Effector memory CD8-positive, alpha-beta T cell (primary cell): ENCODE data around the gene GNL3.
A peak's percentile ranks its signal among the peaks of the same experiment; 100 is the strongest.

Experiments
- ATAC-seq: fragments of 150-1000 bp; cut with Tn5 transposase; replicated peaks from 2 replicates; pipeline ENCODE4 v1.10.0; 2021; ENCODE audit warnings: mild to moderate bottlenecking, moderate library complexity
- DNase-seq, 3 experiments: peaks; one replicate each; pipeline ENCODE4 v3.0.0; 2021
- H3K27ac Mint-ChIP-seq, 2 donors: one replicate each; pipeline ENCODE4 v1.8.0; 2022; ENCODE audit warnings: mild to moderate bottlenecking in 2 of 2, mixed read lengths in 2 of 2, moderate library complexity in 2 of 2
- H3K27me3 Mint-ChIP-seq, 2 donors: one replicate each; pipeline ENCODE4 v1.8.0; 2022; ENCODE audit warnings: mixed read lengths in 2 of 2
- H3K36me3 Mint-ChIP-seq: one replicate; pipeline ENCODE4 v1.8.0; 2022; ENCODE audit warnings: mild to moderate bottlenecking, moderate library complexity, mixed read lengths; ENCODE audit not compliant: insufficient read depth
- H3K4me1 Mint-ChIP-seq, 2 donors: one replicate each; pipeline ENCODE4 v1.8.0; 2022; ENCODE audit warnings: low read depth in 2 of 2, mixed read lengths in 2 of 2
- H3K4me3 Mint-ChIP-seq, 2 donors: one replicate each; pipeline ENCODE4 v1.8.0; 2022; ENCODE audit warnings: mild to moderate bottlenecking in 2 of 2, mixed read lengths in 2 of 2, moderate library complexity in 2 of 2
- H3K9me3 Mint-ChIP-seq, 2 donors: one replicate each; pipeline ENCODE4 v1.8.0; 2022; ENCODE audit warnings: mixed read lengths in 2 of 2

The GNL3 gene

GRCh38 chr3:52678265-52679198 lies 7.3 kb upstream of the GNL3 start:
- ATAC-seq, result no peak

DNA sequence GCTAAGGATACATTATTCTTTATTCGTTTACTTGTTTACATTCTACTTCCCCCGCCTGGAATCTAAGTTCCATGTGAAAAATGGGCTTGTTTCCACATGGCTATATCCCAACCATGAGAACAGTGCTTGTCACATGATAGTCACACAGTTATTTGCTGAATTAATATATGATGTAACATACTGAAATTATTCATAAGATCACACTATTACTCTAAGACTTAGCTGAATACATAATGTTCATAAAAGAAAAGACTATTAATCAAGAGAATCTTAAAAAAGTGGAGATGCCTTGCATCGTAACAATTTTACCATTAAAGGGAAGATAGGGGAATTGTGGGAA lies 6.7 kb upstream of the GNL3 start:
- H3K9me3 Mint-ChIP-seq, result no peaks in the 10 kb centered on the region
- DNase-seq (no peak), ATAC-seq (no peak)
- H3K4me1 Mint-ChIP-seq, result peaks cover 14 to 23% of the 10 kb centered on the region in 2 donors
- no peak overlapping the region for H3K4me3 Mint-ChIP-seq
- H3K36me3 Mint-ChIP-seq, result peaks cover 60% of the 10 kb centered on the region
- H3K27ac Mint-ChIP-seq, result peak overlapping the region in 1 of 2 donors; percentile 78
- no peaks in the 10 kb centered on the region for H3K27me3 Mint-ChIP-seq

More at GRCh38 chr3:52678265-52679198, 7.3 kb upstream of the GNL3 start:
- H3K27me3 Mint-ChIP-seq, result no peaks in the 10 kb centered on the region
- no peak overlapping the region for H3K4me3 Mint-ChIP-seq
- H3K27ac Mint-ChIP-seq, result no peak overlapping the region
- no peaks in the 10 kb centered on the region for H3K9me3 Mint-ChIP-seq
- peaks cover 65% of the 10 kb centered on the region for H3K36me3 Mint-ChIP-seq
- H3K4me1 Mint-ChIP-seq, result peaks cover 14 to 23% of the 10 kb centered on the region in 2 donors
- no peak for DNase-seq

- Mint-ChIP-seq H3K27ac (peak overlapping the region; percentile 78 to 83), H3K36me3 (peaks cover 55% of the 10 kb centered on the region), H3K27me3 (no peaks in the 10 kb centered on the region), H3K4me1 (peaks cover 20 to 27% of the 10 kb centered on the region in 2 donors), H3K4me3 (no peak overlapping the region), H3K9me3 (no peaks in the 10 kb centered on the region)
- DNase-seq (no peak), ATAC-seq (no peak)
Measured at GRCh38 chr3:52679811-52680210, 6.0 kb upstream of the GNL3 start.

- H3K27ac Mint-ChIP-seq, result peak overlapping the region; percentile 9 to 62
- peaks cover 26 to 35% of the 10 kb centered on the region in 2 donors for H3K4me1 Mint-ChIP-seq
- H3K9me3 Mint-ChIP-seq, result no peaks in the 10 kb centered on the region
- DNase-seq, result no peak
- no peak overlapping the region for H3K4me3 Mint-ChIP-seq
- peaks cover 50% of the 10 kb centered on the region for H3K36me3 Mint-ChIP-seq
- no peaks in the 10 kb centered on the region for H3K27me3 Mint-ChIP-seq
- no peak for ATAC-seq
Measured at GRCh38 chr3:52681596-52681995, 4.2 kb upstream of the GNL3 start.

DNA sequence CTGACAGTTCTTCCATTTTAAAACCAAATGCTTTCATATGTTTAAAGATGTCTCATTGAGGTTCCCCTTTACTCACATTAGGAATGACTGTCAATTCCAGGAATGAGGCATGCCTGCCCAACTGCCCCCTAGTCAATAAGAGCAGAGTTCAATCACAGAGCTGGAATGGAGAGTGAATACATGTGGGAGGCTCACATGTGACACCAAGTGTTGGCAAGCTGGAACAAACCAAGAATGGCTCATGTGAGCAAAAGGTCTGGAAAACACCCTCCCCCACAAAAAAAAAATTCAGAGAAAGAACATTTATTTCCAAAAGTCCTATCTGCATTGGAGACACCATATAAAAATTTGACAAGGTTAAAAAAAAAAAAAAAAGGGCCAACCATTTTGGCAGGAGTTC lies 3.8 kb upstream of the GNL3 start:
- ATAC-seq, result no peak
- Mint-ChIP-seq H3K27me3 (no peaks in the 10 kb centered on the region), H3K36me3 (peaks cover 46% of the 10 kb centered on the region), H3K4me1 (peaks cover 27 to 38% of the 10 kb centered on the region in 2 donors), H3K27ac (peak overlapping the region; percentile 9 to 62), H3K9me3 (no peaks in the 10 kb centered on the region), H3K4me3 (no peak overlapping the region)
- DNase-seq, result no peak

- no peaks in the 10 kb centered on the region for H3K9me3 Mint-ChIP-seq
- H3K36me3 Mint-ChIP-seq, result peaks cover 43% of the 10 kb centered on the region
- H3K27ac Mint-ChIP-seq, result peak overlapping the region; percentile 41 to 49
- no peaks in the 10 kb centered on the region for H3K27me3 Mint-ChIP-seq
- ATAC-seq (no peak), DNase-seq (no peak)
- no peak overlapping the region for H3K4me3 Mint-ChIP-seq
- H3K4me1 Mint-ChIP-seq, result peaks cover 27 to 41% of the 10 kb centered on the region in 2 donors
Measured at GRCh38 chr3:52683611-52684010, 2.2 kb upstream of the GNL3 start.

DNA sequence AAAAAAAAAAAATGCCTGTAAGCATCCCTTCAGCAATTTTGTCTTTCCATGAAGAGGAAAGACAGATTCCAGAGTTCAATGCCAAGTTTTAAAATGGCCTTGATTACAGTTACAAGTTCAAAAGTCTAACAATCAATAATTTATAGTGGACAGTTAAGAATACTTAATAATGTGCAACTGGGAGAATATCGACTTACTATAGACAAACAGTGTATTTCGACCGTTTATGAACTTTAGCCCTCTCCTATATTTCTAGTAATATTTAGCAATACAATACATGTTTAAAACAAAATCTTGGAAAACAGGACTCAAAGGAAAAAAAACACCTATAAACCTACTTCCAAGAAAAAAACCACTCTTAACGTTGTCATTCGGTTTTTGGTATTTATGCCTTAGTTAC lies 1.6 kb upstream of the GNL3 start:
- peak overlapping the region; percentile 95 to 96 for H3K4me3 Mint-ChIP-seq
- no peaks in the 10 kb centered on the region for H3K27me3 Mint-ChIP-seq
- peaks cover 43% of the 10 kb centered on the region for H3K36me3 Mint-ChIP-seq
- H3K9me3 Mint-ChIP-seq, result no peaks in the 10 kb centered on the region
- ATAC-seq, result no peak
- no peak for DNase-seq
- peak overlapping the region; percentile 98 to 99 for H3K27ac Mint-ChIP-seq
- peaks cover 23 to 36% of the 10 kb centered on the region in 2 donors for H3K4me1 Mint-ChIP-seq

- ATAC-seq, result peak; percentile 75
Measured at GRCh38 chr3:52685285-52685708, 535 bp upstream of the GNL3 start.

GRCh38 chr3:52688266-52688665 lies 2.4 kb downstream of the GNL3 start:
- DNase-seq (no peak), ATAC-seq (no peak)
- no peak overlapping the region for H3K27ac Mint-ChIP-seq
- peaks cover 17 to 24% of the 10 kb centered on the region in 2 donors for H3K4me1 Mint-ChIP-seq
- peaks cover 73% of the 10 kb centered on the region for H3K36me3 Mint-ChIP-seq
- H3K4me3 Mint-ChIP-seq, result no peak overlapping the region
- H3K9me3 Mint-ChIP-seq, result no peaks in the 10 kb centered on the region
- no peaks in the 10 kb centered on the region for H3K27me3 Mint-ChIP-seq

More at GRCh38 chr3:52685285-52685708, 535 bp upstream of the GNL3 start:
- Mint-ChIP-seq H3K36me3 (peaks cover 47% of the 10 kb centered on the region), H3K4me1 (peaks cover 19 to 35% of the 10 kb centered on the region in 2 donors), H3K9me3 (no peaks in the 10 kb centered on the region), H3K27me3 (no peaks in the 10 kb centered on the region), H3K4me3 (peak overlapping the region; percentile 95 to 96), H3K27ac (peak overlapping the region; percentile 98 to 99)
- peak; percentile 65 to 71 (median 69) for DNase-seq

- H3K4me1 Mint-ChIP-seq, result peaks cover 17 to 30% of the 10 kb centered on the region in 2 donors
- no peak for ATAC-seq
- H3K4me3 Mint-ChIP-seq, result no peak overlapping the region
- H3K36me3 Mint-ChIP-seq, result peaks cover 82% of the 10 kb centered on the region
- no peaks in the 10 kb centered on the region for H3K9me3 Mint-ChIP-seq
- H3K27me3 Mint-ChIP-seq, result no peaks in the 10 kb centered on the region
- peak overlapping the region; percentile 44 to 49 for H3K27ac Mint-ChIP-seq
- no peak for DNase-seq
Measured at GRCh38 chr3:52689151-52689550, 3.3 kb downstream of the GNL3 start.

DNA sequence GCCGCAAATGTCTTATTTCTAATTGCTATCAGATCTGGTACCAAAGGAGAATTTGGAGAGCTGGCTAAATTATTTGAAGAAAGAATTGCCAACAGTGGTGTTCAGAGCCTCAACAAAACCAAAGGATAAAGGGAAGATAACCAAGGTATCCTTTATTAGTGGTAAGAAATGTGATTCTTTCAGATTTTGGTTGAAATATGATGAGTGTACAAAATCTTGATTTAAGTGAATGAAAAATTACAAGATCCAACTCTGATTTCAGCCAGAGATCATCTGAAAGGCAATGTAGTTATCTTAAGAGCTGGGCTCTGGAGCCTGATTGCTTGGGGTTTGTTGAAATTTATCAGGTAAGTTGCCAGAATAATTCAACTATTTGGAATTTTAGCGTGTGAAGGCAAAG lies 4.7 kb downstream of the GNL3 start:
- peak overlapping the region in 1 of 2 donors; percentile 44 for H3K27ac Mint-ChIP-seq
- no peak for ATAC-seq
- peaks cover 11 to 20% of the 10 kb centered on the region in 2 donors for H3K4me1 Mint-ChIP-seq
- no peaks in the 10 kb centered on the region for H3K9me3 Mint-ChIP-seq
- H3K4me3 Mint-ChIP-seq, result no peak overlapping the region
- H3K36me3 Mint-ChIP-seq, result peaks cover 91% of the 10 kb centered on the region
- no peaks in the 10 kb centered on the region for H3K27me3 Mint-ChIP-seq
- no peak for DNase-seq

DNA sequence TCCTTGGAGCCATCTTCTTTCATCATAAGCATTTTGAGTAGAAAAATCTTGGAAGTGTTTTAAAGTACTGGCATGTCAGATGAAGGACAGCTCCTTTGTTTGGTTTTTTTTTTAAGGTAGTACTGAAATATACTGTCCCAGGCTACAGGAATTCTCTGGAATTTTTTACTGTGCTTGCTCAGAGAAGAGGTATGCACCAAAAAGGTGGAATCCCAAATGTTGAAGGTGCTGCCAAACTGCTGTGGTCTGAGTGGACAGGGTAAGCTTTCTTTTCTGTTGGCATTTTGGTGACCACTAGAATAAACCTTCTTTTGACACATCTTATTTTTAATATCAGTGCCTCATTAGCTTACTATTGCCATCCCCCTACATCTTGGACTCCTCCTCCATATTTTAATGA lies 7.2 kb downstream of the GNL3 start:
- Mint-ChIP-seq H3K4me1 (peaks cover 6 to 13% of the 10 kb centered on the region in 2 donors), H3K36me3 (peaks cover 87% of the 10 kb centered on the region), H3K4me3 (no peak overlapping the region), H3K9me3 (no peaks in the 10 kb centered on the region), H3K27ac (peak overlapping the region in 1 of 2 donors; percentile 70), H3K27me3 (no peaks in the 10 kb centered on the region)
- ATAC-seq (no peak), DNase-seq (no peak)

GRCh38 chr3:52694528-52695189 lies 8.8 kb downstream of the GNL3 start:
- Mint-ChIP-seq H3K4me3 (no peak overlapping the region), H3K27me3 (no peaks in the 10 kb centered on the region), H3K4me1 (peaks cover 6 to 13% of the 10 kb centered on the region in 2 donors), H3K9me3 (no peaks in the 10 kb centered on the region), H3K36me3 (peaks cover 76% of the 10 kb centered on the region), H3K27ac (no peak overlapping the region)
- no peak for DNase-seq
- ATAC-seq, result no peak
